K562 (cell line): ENCODE measurements around the gene IL4I1. TPM values are rescaled to one million over a fixed set of nuclear protein-coding genes. Genes with fewer than 3 reads are reported as not detected.
A peak's percentile ranks its signal among the peaks of the same experiment; 100 is the strongest.

ENCODE experiments used
- BCOR ChIP-seq: fragments of 450-650 bp; IDR thresholded peaks from 2 replicates; pipeline ENCODE4 v1.6.1; 2016
- ELF2 ChIP-seq: fragments of 250-450 bp; sonication (Bioruptor Pico); IDR thresholded peaks from 2 replicates; pipeline ENCODE4 v1.5.0; 2021; ENCODE audit warnings: mild to moderate bottlenecking
- GATAD2B ChIP-seq: fragments of 450-650 bp; IDR thresholded peaks from 2 replicates; pipeline ENCODE4 v1.6.1; 2017; ENCODE audit warnings: mild to moderate bottlenecking, borderline replicate concordance
- HIVEP1 ChIP-seq: fragments of 250-450 bp; sonication (Bioruptor Pico); IDR thresholded peaks from 2 replicates; pipeline ENCODE4 v1.4.0; 2020; ENCODE audit warnings: mild to moderate bottlenecking
- KDM4B ChIP-seq, 2 experiments: fragments of 450-650 bp in 1 of 2; sonication (generic) in 1 of 2; IDR thresholded peaks; 2 replicates each; pipeline ENCODE4 v1.6.1; 2016 to 2017; ENCODE audit warnings: borderline replicate concordance in 2 of 2, antibody characterized with exemption in 1 of 2, low read depth in 1 of 2, mild to moderate bottlenecking in 1 of 2
- KLF13 ChIP-seq: fragments of 450-650 bp; IDR thresholded peaks from 2 replicates; pipeline ENCODE4 v1.6.1; 2016; ENCODE audit warnings: missing genetic modification characterization, low read depth, mild to moderate bottlenecking, missing compliant biosample characterization, moderate library complexity, borderline replicate concordance
- NR2C1 ChIP-seq, 2 experiments: fragments of 450-650 bp; IDR thresholded peaks; 2 replicates each; pipeline ENCODE4 v1.6.1; 2017; ENCODE audit warnings: mild to moderate bottlenecking in 2 of 2, antibody characterized with exemption in 1 of 2, inconsistent platforms in 1 of 2, missing compliant biosample characterization in 1 of 2, missing genetic modification characterization in 1 of 2
- SIX5 ChIP-seq, 2 experiments: IDR thresholded peaks; 2 replicates each; pipeline ENCODE4 v1.6.1; 2011; ENCODE audit warnings: low read length in 2 of 2, borderline replicate concordance in 1 of 2, low read depth in 1 of 2, mild to moderate bottlenecking in 1 of 2, moderate library complexity in 1 of 2; ENCODE audit not compliant: insufficient read depth in 1 of 2
- SPI1 ChIP-seq: IDR thresholded peaks from 2 replicates; pipeline ENCODE4 v1.6.1; 2011; ENCODE audit warnings: low read depth, low read length, control low read depth, borderline replicate concordance
- SREBF2 ChIP-seq: sonication (generic); formaldehyde crosslinking; IDR thresholded peaks from 2 replicates; pipeline ENCODE4 v1.4.0; 2020; ENCODE audit warnings: mild to moderate bottlenecking, missing genetic modification reagents
- TAL1 ChIP-seq: fragments of 450-650 bp; IDR thresholded peaks from 2 replicates; pipeline ENCODE4 v1.6.1; 2016; ENCODE audit warnings: mild to moderate bottlenecking
- YY1 ChIP-seq, 3 experiments: IDR thresholded peaks; 2 replicates each; pipeline ENCODE4 v1.6.1; 2011; ENCODE audit warnings: low read length in 2 of 3, mild to moderate bottlenecking in 2 of 3, moderate library complexity in 2 of 3, borderline replicate concordance in 1 of 3, control low read depth in 1 of 3, low read depth in 1 of 3; ENCODE audit not compliant: insufficient read depth in 3 of 3, insufficient replicate concordance in 2 of 3, control insufficient read depth in 1 of 3, insufficient read length in 1 of 3; ENCODE audit errors: extremely low read depth in 1 of 3
- ZNF436 ChIP-seq: fragments of 250-450, 450-650 bp; sonication (Bioruptor Pico); formaldehyde crosslinking; IDR thresholded peaks from 2 replicates; pipeline ENCODE4 v1.7.0; 2020; ENCODE audit warnings: mild to moderate bottlenecking
- ZNF561 ChIP-seq: fragments of 450-650 bp; formaldehyde crosslinking; conservative IDR thresholded peaks from 2 replicates; pipeline ENCODE4 v1.4.0; 2020; ENCODE audit warnings: mild to moderate bottlenecking, moderate library complexity
- polyA plus RNA-seq, 8 experiments: library from polyadenylated mRNA; depleted of rRNA in 4 of 8; stranded (reverse) in 5 of 8; unstranded in 3 of 8; fragments of >200 nt; fragmentation: Nextera tagmentation in 2 of 8; fragmentation: Illumina TruSeq in 1 of 8; extraction: Ambion mirVana in 2 of 8; extraction: Trizol in 1 of 8; gene quantifications; 2 replicates each; pipeline versions ENCODE4 v1.2.1 to v1.2.3, GENCODE V29; 2011 to 2014; ENCODE audit warnings: inconsistent platforms in 1 of 8, missing spikeins in 1 of 8
- total RNA-seq, 7 experiments: library from RNA; depleted of rRNA in 6 of 7; stranded (reverse); fragments of >200 nt in 6 of 7; fragmentation: Illumina TruSeq in 2 of 7; extraction: Trizol in 2 of 7; gene quantifications; 2 replicates each; pipeline versions ENCODE4 v1.2.1 to v1.2.3, GENCODE V29; 2011 to 2021; ENCODE audit warnings: low replicate concordance in 1 of 7
- TF ChIP-seq, protein P1 (sequence below): fragments of 250-450 bp; sonication (Bioruptor Pico); IDR thresholded peaks from 2 replicates; pipeline ENCODE4 v1.8.0; 2021; ENCODE audit warnings: borderline replicate concordance, mild to moderate bottlenecking, moderate library complexity; ENCODE audit not compliant: poor library complexity, severe bottlenecking
- TF ChIP-seq, protein P2 (sequence below): fragments of 250-450 bp; sonication (Bioruptor Pico); IDR thresholded peaks from 2 replicates; pipeline ENCODE4 v1.8.0; 2022; ENCODE audit warnings: inconsistent platforms, mild to moderate bottlenecking, moderate library complexity, borderline replicate concordance
- TF ChIP-seq, protein P3 (sequence below): IDR thresholded peaks from 2 replicates; pipeline ENCODE4 v1.6.1; 2012; ENCODE audit warnings: low read depth, low read length, improper control_type of control experiment, borderline replicate concordance
- TF ChIP-seq, protein P4 (sequence below): fragments of 250-450 bp; sonication (Bioruptor Pico); IDR thresholded peaks from 2 replicates; pipeline ENCODE4 v1.5.0; 2021
- TF ChIP-seq, protein P5 (sequence below): fragments of 150-350 bp; conservative IDR thresholded peaks from 2 replicates; pipeline ENCODE4 v1.6.1; 2014; ENCODE audit warnings: low read length

The IL4I1 gene
- total and polyA plus RNA-seq, 9 of the 15 experiments (the other 6 are each of a cell fraction or from before 2014, with no cell fraction given), result 0.06 to 0.95 (median 0.43) TPM; not detected in 2

DNA sequence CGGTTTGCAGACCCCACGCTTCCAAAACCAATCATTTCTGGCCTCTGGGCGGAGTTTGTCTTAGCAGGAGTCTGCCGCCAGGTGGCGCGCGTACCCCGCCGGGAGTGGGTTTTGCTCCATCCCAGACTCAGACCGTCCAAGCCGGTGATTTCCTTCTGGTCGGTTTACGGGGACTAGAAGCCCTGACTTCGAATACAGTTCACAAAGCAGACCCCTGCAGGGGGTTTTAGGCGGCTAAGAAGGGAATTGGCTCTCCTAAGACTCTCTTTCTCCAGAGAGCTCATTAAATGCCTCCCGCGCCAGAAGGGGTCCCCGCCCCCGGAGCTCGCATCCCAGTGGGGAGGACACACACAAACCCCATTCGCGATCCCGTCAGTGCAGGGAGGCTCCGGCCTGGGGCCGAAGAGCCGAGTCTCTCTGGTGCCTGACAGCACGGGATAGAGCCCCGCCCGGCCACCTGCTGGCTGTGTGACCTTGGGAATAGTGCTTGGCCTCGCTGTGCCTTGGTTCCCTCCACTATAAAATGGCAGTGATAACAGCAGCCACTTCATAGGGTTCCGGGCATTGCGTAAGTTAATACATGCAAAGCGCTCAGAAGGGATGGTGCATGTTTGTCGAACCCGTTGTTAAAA, 41.2 kb upstream of the IL4I1 start (continued):
- TF ChIP-seq, protein P1, sequence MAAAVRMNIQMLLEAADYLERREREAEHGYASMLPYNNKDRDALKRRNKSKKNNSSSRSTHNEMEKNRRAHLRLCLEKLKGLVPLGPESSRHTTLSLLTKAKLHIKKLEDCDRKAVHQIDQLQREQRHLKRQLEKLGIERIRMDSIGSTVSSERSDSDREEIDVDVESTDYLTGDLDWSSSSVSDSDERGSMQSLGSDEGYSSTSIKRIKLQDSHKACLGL (CRISPR knock-in tag), result no peak
- no peak for TF ChIP-seq GATAD2B
- TF ChIP-seq NR2C1 (IDR thresholded peaks at IDR 0.05), result no peak
- TF ChIP-seq NR2C1 (tag; IDR thresholded peaks at IDR 0.05), result no peak
- no peak for TF ChIP-seq ZNF436 (CRISPR knock-in tag)
- TF ChIP-seq HIVEP1, result no peak
- no peak for TF ChIP-seq KLF13
- TF ChIP-seq SIX5 (IDR thresholded peaks at IDR 0.05; ENCODE audit: borderline replicate concordance in 1 of 2, insufficient read depth in 1 of 2, low read depth in 1 of 2, low read length in 2 of 2), result no peak
- 0 out of 2 replicates have a peak, but pooled peaks have one; percentile 37 for TF ChIP-seq BCOR
- TF ChIP-seq SPI1, result no peak
- TF ChIP-seq SREBF2 (CRISPR knock-in tag), result no peak
- TF ChIP-seq KDM4B (IDR thresholded peaks at IDR 0.05; ENCODE audit: borderline replicate concordance in 2 of 2, low read depth in 1 of 2), result no peak
- TF ChIP-seq, protein P2, sequence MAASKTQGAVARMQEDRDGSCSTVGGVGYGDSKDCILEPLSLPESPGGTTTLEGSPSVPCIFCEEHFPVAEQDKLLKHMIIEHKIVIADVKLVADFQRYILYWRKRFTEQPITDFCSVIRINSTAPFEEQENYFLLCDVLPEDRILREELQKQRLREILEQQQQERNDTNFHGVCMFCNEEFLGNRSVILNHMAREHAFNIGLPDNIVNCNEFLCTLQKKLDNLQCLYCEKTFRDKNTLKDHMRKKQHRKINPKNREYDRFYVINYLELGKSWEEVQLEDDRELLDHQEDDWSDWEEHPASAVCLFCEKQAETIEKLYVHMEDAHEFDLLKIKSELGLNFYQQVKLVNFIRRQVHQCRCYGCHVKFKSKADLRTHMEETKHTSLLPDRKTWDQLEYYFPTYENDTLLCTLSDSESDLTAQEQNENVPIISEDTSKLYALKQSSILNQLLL (CRISPR knock-in tag), result no peak
- TF ChIP-seq, protein P3, sequence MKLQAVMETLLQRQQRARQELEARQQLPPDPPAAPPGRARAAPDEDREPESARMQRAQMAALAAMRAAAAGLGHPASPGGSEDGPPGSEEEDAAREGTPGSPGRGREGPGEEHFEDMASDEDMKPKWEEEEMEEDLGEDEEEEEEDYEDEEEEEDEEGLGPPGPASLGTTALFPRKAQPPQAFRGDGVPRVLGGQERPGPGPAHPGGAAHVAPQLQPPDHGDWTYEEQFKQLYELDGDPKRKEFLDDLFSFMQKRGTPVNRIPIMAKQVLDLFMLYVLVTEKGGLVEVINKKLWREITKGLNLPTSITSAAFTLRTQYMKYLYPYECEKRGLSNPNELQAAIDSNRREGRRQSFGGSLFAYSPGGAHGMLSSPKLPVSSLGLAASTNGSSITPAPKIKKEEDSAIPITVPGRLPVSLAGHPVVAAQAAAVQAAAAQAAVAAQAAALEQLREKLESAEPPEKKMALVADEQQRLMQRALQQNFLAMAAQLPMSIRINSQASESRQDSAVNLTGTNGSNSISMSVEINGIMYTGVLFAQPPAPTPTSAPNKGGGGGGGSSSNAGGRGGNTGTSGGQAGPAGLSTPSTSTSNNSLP, result no peak
- no peak for TF ChIP-seq ELF2 (CRISPR knock-in tag)
- TF ChIP-seq, protein P4, sequence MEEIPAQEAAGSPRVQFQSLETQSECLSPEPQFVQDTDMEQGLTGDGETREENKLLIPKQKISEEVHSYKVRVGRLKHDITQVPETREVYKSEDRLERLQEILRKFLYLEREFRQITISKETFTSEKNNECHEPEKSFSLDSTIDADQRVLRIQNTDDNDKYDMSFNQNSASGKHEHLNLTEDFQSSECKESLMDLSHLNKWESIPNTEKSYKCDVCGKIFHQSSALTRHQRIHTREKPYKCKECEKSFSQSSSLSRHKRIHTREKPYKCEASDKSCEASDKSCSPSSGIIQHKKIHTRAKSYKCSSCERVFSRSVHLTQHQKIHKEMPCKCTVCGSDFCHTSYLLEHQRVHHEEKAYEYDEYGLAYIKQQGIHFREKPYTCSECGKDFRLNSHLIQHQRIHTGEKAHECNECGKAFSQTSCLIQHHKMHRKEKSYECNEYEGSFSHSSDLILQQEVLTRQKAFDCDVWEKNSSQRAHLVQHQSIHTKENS, result no peak
- no peak for TF ChIP-seq YY1 (IDR thresholded peaks at IDR 0.05; ENCODE audit: borderline replicate concordance in 1 of 3, control insufficient read depth in 1 of 3, extremely low read depth in 1 of 3, insufficient read depth in 3 of 3, insufficient read length in 1 of 3, insufficient replicate concordance in 2 of 3, low read depth in 1 of 3, low read length in 2 of 3)
- no peak for TF ChIP-seq ZNF561 (CRISPR knock-in tag)
- TF ChIP-seq TAL1, result no peak
- TF ChIP-seq, protein P5, sequence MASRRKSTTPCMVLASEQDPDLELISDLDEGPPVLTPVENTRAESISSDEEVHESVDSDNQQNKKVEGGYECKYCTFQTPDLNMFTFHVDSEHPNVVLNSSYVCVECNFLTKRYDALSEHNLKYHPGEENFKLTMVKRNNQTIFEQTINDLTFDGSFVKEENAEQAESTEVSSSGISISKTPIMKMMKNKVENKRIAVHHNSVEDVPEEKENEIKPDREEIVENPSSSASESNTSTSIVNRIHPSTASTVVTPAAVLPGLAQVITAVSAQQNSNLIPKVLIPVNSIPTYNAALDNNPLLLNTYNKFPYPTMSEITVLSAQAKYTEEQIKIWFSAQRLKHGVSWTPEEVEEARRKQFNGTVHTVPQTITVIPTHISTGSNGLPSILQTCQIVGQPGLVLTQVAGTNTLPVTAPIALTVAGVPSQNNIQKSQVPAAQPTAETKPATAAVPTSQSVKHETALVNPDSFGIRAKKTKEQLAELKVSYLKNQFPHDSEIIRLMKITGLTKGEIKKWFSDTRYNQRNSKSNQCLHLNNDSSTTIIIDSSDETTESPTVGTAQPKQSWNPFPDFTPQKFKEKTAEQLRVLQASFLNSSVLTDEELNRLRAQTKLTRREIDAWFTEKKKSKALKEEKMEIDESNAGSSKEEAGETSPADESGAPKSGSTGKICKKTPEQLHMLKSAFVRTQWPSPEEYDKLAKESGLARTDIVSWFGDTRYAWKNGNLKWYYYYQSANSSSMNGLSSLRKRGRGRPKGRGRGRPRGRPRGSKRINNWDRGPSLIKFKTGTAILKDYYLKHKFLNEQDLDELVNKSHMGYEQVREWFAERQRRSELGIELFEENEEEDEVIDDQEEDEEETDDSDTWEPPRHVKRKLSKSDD, result no peak
